GM21737 (cell line): ENCODE data around the gene SCD5.
A peak's percentile ranks its signal among the peaks of the same experiment; 100 is the strongest.

Source experiments
- ATAC-seq: cut with Tn5 transposase; IDR thresholded peaks from one replicate; pipeline ENCODE4 v1.9.1; 2021; ENCODE audit warnings: mild to moderate bottlenecking, moderate library complexity; ENCODE audit not compliant: unreplicated experiment

Gene SCD5

GRCh38 chr4:82739287-82740190 is 59.1 kb downstream of the SCD5 start:
- peak; percentile 100 for ATAC-seq

GRCh38 chr4:82737354-82737753 is 61.2 kb downstream of the SCD5 start:
- no peak for ATAC-seq

- no peak for ATAC-seq
These were observed 65.0 kb downstream of the SCD5 start for GRCh38 chr4:82733636-82734035.

- ATAC-seq = no peak
These were observed 70.3 kb downstream of the SCD5 start for GRCh38 chr4:82728301-82728700.

- ATAC-seq = no peak
These were observed 72.0 kb downstream of the SCD5 start for GRCh38 chr4:82726596-82726995.

- ATAC-seq = no peak
These were observed 76.7 kb downstream of the SCD5 start for GRCh38 chr4:82721819-82722423.

GRCh38 chr4:82718162-82718940 is 80.2 kb downstream of the SCD5 start:
- ATAC-seq = no peak

- no peak for ATAC-seq
These were observed 82.6 kb downstream of the SCD5 start for GRCh38 chr4:82715731-82716617.

GRCh38 chr4:82713856-82714255 is 84.7 kb downstream of the SCD5 start:
- ATAC-seq = no peak

- no peak for ATAC-seq
These were observed 86.0 kb downstream of the SCD5 start for GRCh38 chr4:82712561-82712960.

GRCh38 chr4:82711158-82711785 is 87.3 kb downstream of the SCD5 start:
- ATAC-seq = no peak

GRCh38 chr4:82710197-82710929 is 88.2 kb downstream of the SCD5 start:
- ATAC-seq = no peak

- no peak for ATAC-seq
These were observed 89.6 kb downstream of the SCD5 start for GRCh38 chr4:82708982-82709381.

GRCh38 chr4:82706349-82707000 is 92.1 kb downstream of the SCD5 start:
- ATAC-seq = no peak

GRCh38 chr4:82705928-82706300 is 92.7 kb downstream of the SCD5 start:
- ATAC-seq = no peak

GRCh38 chr4:82705169-82705927 is 93.2 kb downstream of the SCD5 start:
- ATAC-seq = no peak

GRCh38 chr4:82704156-82704555 is 94.4 kb downstream of the SCD5 start:
- ATAC-seq = no peak

- no peak for ATAC-seq
These were observed 100.2 kb downstream of the SCD5 start for GRCh38 chr4:82698412-82698811.
